Nucleus accumbens (tissue), 56 donors: ENCODE data around the gene WNT6.
A peak's percentile ranks its signal among the peaks of the same experiment; 100 is the strongest.

Experiments
- DNase-seq, 56 donors: peaks; one replicate each; lab custom pipeline; 2025; lab: John Stamatoyannopoulos, UW

Gene WNT6

DNA sequence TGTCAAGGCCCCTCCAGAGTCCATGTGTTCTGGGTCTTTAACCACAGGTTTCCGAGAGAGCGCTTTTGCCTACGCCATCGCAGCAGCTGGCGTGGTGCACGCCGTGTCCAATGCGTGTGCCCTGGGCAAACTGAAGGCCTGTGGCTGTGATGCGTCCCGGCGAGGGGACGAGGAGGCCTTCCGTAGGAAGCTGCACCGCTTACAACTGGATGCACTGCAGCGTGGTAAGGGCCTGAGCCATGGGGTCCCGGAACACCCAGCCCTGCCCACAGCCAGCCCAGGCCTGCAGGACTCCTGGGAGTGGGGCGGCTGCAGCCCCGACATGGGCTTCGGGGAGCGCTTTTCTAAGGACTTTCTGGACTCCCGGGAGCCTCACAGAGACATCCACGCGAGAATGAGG is 30.3 kb downstream of the WNT6 start:
- DNase-seq, result no peak

DNA sequence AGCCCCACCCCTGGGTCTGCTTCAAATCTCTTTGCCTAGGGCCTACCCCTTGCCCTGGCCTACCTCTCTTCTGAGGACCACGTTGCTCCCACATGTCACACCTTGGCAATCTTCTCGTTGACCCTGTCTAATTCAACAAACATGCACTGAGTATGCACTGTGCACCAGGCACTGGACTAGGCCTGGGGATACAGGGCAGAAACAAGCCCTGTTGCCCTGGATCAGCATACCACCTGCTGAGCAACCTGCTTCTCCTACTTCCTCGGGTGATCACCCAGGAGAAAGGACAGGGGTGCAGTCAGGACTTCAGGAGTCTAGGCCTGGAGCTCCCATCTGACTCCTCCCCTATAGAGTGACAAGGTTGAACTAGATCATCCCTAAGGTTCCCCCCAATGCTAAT is 30.8 kb downstream of the WNT6 start:
- DNase-seq, result no peak

DNA sequence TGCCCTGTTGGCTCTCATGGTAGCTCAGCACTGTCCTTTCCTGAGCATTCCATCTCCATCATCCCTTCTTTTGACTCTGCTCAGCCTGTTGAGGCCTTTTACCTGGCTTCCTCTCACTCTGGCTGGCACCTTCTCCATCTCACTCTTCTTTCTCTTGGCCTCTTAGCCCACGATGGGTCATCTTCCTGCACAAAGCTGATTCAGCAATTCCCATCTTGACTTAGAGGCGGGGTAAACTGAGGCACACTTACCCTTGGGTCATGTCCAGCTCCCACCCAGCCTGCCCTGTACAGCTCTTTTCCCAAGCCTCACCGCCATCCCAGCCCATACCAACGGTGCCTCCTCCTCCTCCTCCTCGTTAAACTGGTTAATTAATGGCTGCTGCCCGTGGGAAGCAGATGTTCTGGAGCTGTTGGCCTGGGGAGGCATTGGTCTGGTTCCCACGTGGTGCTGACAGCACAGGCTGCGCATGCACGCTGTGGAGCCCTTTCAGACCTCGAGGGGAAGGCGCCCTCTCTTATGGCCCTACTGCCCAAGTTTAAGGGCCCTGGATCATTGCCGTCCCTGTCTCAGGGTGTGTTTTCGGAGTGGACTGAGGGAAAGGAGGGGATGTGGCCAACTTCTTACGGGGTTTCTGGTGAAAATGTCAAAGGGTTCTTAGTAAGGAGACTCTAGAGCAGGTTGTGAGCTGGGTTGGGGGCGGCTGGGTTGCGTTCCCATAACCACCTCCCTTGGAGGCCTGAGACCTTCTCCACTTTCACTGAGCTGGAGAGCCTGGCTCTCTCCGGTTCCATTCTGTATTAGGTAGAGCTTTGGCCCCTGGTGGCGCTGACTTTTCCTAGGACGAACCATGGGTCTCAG is 31.9 kb downstream of the WNT6 start:
- DNase-seq, result no peak

DNA sequence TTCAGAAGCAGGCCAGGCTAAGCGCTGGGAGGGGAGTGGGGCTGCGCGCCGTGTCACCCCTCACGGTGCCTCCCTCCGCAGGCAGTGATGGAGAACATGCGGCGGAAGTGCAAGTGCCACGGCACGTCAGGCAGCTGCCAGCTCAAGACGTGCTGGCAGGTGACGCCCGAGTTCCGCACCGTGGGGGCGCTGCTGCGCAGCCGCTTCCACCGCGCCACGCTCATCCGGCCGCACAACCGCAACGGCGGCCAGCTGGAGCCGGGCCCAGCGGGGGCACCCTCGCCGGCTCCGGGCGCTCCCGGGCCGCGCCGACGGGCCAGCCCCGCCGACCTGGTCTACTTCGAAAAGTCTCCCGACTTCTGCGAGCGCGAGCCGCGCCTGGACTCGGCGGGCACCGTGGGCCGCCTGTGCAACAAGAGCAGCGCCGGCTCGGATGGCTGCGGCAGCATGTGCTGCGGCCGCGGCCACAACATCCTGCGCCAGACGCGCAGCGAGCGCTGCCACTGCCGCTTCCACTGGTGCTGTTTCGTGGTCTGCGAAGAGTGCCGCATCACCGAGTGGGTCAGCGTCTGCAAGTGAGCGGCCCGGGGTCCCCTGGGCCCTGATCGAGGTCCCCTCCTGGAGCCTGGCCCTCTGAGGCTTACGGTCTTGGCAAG is 33.2 kb downstream of the WNT6 start:
- peak in 46 of 56 donors; percentile 9 to 81 (median 50) for DNase-seq

DNA sequence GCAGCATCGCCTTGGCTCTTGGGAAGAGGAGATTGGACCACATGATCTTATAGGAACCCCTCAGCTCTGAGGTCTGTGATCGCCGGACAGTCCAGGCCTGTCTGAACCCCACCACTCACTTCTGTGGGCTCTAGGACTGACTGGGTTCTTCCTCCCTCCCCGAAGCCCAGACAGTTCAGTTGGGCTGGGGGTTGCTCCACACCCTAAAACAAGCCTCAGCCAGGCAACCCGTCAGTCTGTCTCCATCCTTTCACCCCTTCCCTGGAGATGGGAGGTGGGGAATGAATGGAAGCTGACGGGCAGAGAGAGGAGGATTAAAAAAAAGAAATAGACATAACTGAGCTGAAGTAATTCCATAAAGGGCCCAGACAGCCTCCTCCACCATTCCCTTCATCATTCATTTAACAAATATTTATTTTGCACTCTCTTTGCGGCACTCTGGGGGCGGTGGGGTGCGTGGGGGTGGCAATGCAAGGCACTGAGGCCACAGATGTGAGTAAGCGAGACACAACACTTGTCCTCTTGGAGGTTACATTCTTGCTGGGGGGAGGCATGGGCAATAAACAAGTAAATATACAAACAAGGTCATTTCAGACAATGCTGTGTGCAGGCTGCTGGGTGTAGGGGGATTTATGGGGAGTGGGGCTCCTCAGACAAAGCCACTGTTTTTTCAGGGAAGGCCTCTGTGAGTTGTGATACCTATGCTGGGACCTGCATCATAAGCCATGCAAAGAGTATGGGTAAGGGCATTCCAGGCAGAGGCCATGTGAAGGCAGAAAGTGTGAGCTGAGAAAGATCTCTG is 33.9 kb downstream of the WNT6 start:
- DNase-seq, result no peak

DNA sequence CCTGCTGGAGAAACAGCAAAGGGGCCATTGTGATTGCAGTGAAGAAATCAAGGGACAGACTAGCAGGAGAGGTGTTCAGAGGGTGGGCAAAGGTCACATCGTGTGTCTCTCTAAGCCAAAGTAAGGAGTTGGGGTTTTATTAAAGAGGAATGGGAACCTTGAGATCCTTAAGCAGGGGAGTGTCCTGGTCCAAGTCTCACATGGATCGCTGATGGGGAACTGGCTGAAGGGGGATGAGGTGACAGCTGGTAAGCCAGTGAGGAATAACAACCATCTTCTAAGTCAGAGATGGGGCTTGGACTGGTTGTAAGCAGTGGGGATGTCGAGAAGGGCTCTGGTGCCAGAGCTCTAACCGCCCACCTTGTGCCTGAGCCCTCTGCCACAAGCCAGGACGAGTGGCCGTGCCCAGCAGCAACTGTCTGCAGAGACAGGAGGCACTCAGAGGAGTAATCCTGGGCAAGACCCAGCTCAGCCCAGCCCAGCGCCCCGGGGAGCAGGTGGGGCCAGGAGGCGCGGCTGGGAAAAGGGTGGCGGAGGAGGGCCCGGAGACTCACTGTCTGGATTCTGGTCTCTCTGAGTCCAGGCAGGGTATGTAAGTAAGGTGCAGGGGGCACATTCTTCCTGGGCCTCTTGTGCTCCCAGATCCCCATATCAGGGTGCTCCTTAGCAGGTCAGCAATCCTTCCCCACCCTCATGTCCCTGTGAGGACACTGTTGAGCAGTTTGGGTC is 34.7 kb downstream of the WNT6 start:
- no peak for DNase-seq

DNA sequence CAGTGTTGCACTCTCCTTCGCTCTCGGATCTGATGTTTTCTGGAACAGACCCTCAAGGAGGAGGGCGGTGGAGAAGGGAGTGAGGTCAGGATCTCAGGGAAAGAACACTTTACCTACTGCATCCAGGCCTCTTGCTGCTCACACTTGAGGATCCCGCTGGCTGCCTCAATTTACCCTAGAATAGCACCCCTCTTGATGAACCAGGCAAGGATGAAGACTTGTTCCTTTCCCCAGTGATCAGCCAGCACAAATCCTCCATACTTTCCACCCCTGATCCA is 35.2 kb downstream of the WNT6 start:
- no peak for DNase-seq

DNA sequence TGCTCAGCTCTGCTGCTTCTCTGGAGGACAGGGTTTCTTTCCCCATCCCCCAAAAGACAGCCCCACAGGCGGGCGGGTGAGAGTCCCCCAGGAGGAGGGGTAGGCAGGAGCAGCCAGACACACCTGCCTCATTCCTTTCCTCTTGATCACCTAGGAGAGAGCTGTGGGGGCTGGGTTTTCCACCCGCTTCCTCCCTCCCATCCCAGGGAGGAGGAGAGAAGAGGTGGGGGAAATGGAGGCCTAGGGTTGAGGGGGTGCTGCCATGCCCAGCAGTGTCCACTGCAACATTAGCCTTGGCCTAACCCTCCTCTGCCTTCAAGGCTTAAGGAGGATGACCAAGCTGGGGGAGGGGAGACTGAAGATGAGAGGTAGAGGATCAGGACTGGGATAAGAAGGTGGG is 35.7 kb downstream of the WNT6 start:
- peak in 2 of 56 donors; percentile 7 to 35 for DNase-seq

DNA sequence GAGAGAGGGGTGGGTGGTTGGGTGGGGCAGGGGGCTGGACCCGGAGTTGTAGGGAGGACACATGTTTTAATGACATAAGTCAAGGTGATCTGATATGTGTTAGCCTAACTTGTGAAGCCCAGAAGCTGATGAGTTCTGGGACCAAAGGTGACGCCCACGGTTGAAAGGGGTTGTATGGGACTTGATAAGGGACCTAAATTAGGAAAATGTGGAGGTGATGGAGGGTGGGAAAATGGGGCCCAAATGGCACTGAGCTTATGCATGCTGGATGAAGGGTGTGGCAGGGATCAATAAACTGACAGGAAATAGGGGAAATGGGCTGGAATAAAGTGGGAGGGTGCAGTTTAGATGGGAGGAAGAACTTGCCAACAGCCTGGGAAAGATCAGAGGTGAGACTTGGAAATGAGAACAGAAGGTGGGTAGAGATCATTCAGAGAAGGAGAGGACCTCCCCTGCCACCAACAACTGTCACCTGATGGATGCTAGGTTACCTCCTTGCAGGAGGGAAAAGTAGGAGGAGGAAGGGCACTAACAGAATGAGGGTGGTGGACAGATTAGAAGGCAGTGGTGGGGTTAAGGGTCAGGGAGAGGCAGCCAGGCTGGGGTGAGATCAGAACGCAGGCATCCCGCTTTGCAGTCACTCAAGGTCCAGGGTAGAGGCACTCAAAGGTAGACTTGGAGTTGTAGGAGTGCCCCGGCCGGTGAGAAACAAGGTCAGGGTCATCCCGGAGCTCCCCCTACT is 36.3 kb downstream of the WNT6 start:
- DNase-seq, result no peak

DNA sequence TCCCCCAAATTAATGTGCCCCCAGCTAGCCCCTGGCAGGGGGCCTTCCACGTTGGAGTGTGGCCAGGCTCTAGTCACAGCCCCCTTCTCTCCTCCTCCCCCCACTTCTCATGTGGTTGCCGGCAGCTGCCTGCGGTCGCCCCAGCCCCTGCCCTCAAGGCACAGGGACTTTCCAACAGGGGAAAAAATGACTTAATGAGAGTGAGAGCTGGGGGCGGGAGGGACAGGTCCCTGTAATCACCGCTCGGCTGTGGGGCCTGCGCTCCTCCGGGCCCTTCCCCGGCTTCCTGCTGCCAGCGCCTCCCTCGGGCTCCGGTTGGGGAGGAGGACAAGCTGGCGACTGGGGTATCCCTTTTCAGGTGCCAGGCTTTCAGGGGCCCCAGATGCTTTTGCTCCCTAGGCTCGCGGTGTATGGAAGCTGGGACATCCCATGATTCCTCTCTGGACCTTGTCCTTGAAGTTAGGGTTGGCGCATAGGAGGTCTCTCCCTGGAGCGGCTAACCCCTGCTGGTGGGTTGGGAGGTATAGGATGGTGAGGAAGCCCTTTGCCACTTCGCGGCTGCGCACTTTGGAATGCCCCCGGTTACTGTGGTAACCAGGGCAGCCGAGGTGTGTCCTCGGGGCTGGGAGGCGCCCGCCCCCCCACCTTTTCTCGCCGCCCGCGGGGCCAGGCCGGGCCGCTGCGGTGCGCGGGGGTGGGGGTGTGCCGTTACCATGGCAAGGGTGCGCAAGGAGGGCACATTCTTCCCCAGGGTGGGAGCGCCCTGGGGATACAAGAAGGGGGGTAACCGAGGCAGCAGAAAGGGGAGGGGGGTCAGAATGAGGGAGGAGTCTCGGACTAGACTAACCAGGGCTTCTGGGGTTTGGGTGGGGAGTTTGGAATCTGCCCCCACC is 37.1 kb downstream of the WNT6 start:
- DNase-seq, result peak in 27 of 56 donors; percentile 17 to 81 (median 43)

DNA sequence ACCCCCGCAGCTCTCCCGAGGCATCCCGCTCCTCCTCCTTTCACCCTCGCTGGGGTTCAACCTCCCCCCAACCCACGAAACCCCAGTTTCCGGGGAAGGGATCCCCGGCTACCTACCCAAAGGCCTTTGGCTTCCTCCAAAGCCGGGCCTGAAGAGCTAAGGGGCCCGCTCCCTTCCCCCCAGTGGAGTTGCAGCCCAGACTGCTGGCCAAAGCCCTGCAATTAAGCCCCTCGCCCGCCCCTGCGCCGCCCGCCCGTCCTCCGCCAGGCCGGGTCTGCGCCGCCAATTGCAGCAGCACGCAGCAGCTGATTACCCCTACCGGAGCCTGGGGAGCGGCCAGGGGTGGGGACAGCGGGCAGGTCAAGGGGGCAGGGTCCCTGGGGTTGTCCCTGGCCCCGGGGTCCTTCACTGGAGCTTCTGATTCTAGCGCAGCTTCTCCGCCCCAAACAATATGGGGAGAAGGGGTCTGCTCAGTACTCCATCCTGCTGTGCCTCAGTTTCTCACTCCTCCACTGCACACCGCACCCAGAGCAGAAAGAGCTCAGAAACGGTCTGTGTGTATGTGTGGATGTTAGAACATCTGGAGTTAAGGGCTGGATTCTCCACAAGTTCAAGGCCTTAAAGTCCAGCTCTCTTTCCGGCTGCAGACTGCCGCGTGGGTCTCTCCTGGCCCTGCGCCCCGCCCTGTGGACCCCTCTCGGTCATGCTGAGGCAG is 37.9 kb downstream of the WNT6 start:
- no peak for DNase-seq

DNA sequence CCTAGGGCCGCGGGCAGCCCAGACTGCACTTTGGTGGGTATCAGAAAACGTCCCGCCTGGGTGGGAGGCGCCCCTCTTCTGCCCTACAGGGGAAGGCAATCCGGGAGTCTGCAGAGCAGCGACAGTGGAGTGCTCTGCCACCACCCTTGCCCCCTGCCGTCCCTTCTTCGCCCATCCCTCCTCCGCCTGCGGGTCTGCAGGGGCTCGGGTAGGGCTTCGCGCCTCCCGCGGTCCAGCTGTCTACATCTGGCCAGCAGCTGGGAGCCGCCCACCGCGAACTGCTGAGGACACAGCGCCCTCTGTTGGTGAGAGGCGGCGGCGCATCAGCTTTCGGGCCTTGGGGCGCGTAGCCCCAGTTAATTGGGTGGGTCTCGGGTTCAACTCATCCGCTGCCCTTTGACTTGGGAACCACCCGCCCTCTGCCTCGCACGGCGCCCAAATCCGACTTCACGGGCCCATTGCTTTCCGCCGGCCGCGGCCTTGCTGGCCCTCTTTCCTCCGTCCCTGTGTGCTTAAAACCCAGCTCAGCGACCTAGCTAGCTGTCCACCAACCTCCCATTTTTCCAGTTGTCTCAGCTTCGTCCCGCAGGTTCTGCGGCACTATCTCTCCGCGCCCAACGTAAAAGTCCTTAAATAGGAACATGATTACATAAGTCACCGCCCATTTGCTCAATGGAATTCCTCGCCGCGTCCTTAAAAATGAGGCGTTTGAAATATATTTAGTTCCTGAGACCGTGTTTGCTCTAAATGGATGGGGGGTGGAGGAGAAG is 38.7 kb downstream of the WNT6 start:
- peak in 37 of 56 donors; percentile 18 to 72 (median 47) for DNase-seq

DNA sequence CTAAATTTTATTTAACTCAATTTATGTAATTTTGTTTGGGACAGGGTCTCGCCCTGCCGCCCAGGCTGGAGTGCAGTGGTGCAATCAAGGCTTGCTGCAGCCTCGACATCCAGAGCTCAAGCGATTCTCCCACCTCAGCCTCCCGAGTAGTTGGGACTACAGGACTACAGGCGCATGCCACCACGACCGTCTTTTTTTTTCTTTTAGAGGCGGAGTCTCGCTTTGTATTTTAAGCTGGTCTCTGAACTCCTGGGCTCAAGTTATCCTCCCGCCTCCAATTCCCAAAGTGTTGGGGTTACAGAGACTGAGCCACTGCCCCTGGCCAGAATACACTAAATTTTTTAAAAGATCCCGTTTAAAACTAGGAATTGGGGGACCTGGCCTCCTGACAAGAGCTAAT is 39.5 kb downstream of the WNT6 start:
- DNase-seq, result no peak

DNA sequence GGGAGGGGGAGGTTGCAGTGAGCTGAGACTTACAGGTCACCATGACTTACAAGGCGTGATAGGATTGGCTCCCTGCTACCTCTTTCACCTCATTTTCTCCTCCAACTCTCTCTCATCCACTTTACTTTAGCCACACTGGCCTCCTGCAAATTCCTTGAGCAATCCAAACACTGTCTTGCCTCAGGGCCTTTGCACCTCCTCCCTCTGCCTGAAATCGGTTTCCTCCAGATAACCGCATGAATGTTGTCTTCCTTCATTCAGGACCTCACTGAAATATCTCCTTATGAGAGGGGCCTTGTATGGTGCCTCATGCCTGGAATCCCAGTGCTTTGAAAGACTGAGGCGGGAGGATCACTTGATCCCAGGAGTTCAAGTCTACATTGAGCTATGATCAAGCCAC is 42.8 kb downstream of the WNT6 start:
- DNase-seq, result no peak

DNA sequence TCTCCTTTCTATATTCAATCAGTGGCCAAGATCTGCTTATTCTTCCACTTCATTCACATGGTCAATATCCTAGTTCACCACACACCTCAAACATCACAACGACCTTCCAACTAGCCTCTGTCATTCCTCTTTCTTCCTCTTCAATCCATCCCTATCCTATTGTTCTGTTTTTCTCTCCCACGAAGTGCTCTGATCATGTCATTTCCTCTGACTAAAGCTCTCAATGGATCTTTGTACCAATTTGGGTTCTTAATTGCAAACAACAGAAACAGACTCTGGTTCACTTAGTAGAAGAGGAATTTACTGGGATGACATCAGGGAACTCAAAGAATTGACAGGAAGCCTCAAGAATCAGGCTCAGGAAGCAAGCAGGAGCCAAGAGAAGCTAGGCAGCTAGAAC is 44.6 kb downstream of the WNT6 start:
- no peak for DNase-seq

DNA sequence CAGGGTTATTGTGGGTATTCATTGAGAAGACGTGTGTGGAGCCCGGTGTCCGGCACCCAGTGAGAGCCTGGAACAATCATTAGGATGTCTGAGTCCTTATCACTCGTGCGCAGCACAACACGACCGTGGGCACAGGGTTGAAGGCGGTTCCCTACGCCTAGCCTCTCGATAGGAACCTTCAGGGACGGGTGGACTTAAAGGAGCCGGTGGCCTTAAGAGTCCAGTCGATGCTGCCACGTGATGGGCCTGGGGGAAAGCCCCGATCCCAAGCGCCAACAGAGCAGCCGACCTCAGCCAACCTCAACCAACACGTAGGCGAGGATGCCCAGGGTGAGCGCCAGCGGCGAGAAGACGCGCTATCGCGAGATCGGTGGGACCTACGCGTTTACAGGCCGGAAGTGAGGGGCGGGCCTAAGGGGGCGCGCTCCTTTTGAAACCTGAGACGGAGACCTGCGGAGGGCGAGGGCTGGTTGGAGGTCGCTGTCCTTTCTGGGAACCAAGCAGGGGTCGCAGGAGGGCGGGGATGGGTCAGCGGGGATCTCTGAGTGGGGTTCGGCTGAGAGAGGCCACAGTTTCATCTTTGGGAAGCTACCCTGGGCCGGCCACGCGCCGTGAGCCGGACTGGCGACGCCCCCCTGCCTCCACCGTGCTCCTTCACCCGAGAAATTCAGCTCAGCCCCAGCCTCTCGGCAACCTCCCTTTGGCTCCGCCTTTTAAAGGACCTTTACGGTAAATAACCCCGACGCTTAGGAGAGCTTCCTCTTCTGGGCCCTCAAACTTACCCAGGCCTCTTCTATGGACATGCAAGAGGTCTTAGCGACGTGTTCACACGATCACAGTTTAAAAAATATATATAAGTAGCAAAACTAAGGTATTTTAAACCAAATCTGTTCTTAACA is 49.4 kb downstream of the WNT6 start:
- DNase-seq, result peak in 51 of 56 donors; percentile 12 to 87 (median 60)

DNA sequence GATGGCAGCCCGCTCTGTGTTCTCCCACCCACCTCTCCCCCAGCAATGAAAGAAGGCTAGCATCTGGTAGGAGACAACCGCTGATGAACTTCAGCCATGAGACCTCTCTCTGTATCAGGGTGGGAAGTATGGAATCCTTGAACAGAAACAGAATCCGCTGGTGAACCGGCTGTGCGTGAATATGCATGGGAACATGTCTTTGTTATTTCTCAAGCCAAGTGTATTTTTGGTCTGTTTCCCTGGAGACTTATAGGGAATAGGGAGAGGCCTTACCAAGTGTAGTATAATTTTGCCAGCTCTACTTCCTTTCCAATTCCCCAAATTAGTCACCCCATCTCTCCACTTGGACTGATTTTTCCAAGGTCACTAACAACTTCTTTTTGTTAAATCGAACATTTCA is 51.1 kb downstream of the WNT6 start:
- no peak for DNase-seq
